Thyroid gland (tissue), 4 donors: ENCODE measurements around the gene ORAI2. TPM values are rescaled to one million over a fixed set of nuclear protein-coding genes. Genes with fewer than 3 reads are reported as not detected.

Source experiments
- DNase-seq, 2 donors: peaks; one replicate each; pipeline ENCODE4 v3.0.0-alpha.2; 2019
- H3K27ac ChIP-seq, 3 donors: fragments of 200-600 bp; sonication (generic); 1 replicate in 2 of 3; 2 replicates in 1 of 3; pipeline ENCODE4 v1.5.1; 2016 to 2019; ENCODE audit warnings: mild to moderate bottlenecking in 1 of 3, moderate library complexity in 1 of 3
- H3K27me3 ChIP-seq: fragments of 200-600 bp; sonication (generic); one replicate; pipeline ENCODE4 v1.5.1; 2019
- H3K36me3 ChIP-seq, 2 donors: fragments of 200-600 bp; sonication (generic); one replicate each; pipeline ENCODE4 v1.5.1; 2016 to 2019
- H3K4me1 ChIP-seq, 2 donors: fragments of 200-600 bp; sonication (generic); one replicate each; pipeline ENCODE4 v1.5.1; 2017 to 2019
- H3K4me3 ChIP-seq, 3 donors: fragments of 200-600 bp; sonication (generic); replicated peaks in 1 of 3; 1 replicate in 2 of 3; 2 replicates in 1 of 3; pipeline ENCODE4 v1.5.1; 2016; ENCODE audit warnings: mild to moderate bottlenecking in 1 of 3
- H3K9me3 ChIP-seq: fragments of 200-600 bp; sonication (generic); one replicate; pipeline ENCODE4 v1.5.1; 2017
- CTCF ChIP-seq, 6 experiments: fragments of 200-600 bp in 3 of 6; fragments of 450-650 bp in 3 of 6; sonication (generic) in 3 of 6; IDR thresholded peaks; one replicate each; pipeline ENCODE4 v1.5.1; 2016 to 2019; ENCODE audit warnings: antibody characterized with exemption in 6 of 6, mild to moderate bottlenecking in 2 of 6, inconsistent platforms in 1 of 6, moderate library complexity in 1 of 6
- POLR2A ChIP-seq, 2 donors: fragments of 450-650 bp; IDR thresholded peaks; one replicate each; pipeline ENCODE4 v1.6.1; 2017; ENCODE audit warnings: antibody characterized with exemption in 2 of 2, mild to moderate bottlenecking in 2 of 2, moderate library complexity in 1 of 2
- WGBS, 2 donors: methylation state at CpG; one replicate each; pipeline ENCODE4 v1.1.5; 2017; 5-methylcytosine and 5-hydroxymethylcytosine counted together
- intact Hi-C: fragments of 100-400 bp; cut with DNase I; formaldehyde crosslinking; loops from one replicate; pipeline ENCODE4 v1.15.1; 2023
- total RNA-seq, 4 donors: library from RNA; depleted of rRNA; stranded (reverse); fragments of >200 nt; gene quantifications; one replicate each; pipeline ENCODE4 v1.2.3, GENCODE V29; 2016

The ORAI2 gene
- total RNA-seq, 4 donors from 2014 or later: 41.8 to 133 (median 81.4) TPM

- 98% methylated on average over 5 of the region's 5 CpGs for WGBS, 2 donors
- Histone ChIP-seq H3K4me3 (no peak overlapping the region), H3K36me3 (peaks cover 6 to 18% of the 10 kb centered on the region in 2 donors), H3K4me1 (peaks cover 0 to 3% of the 10 kb centered on the region in 2 donors), H3K27me3 (no peaks in the 10 kb centered on the region), H3K9me3 (no peaks in the 10 kb centered on the region), H3K27ac (no peak overlapping the region)
- TF ChIP-seq CTCF (IDR thresholded peaks at IDR 0.05) (no peak), POLR2A (IDR thresholded peaks at IDR 0.05) (no peak)
- no peak for DNase-seq
- intact Hi-C loops: no loop called here
Observed at GRCh38 chr7:102418592-102418991, 14.8 kb upstream of the ORAI2 start.

GRCh38 chr7:102421706-102422240, 11.6 kb upstream of the ORAI2 start:
- TF ChIP-seq POLR2A (IDR thresholded peaks at IDR 0.05) (no peak), CTCF (IDR thresholded peaks at IDR 0.05) (no peak)
- WGBS, 2 donors: 94 to 97% methylated on average over 10 of the region's 10 CpGs
- no peaks in the 10 kb centered on the region for H3K9me3 ChIP-seq
- H3K4me3 ChIP-seq: no peak overlapping the region
- no peak overlapping the region for H3K27ac ChIP-seq
- peaks cover 21 to 27% of the 10 kb centered on the region in 2 donors for H3K36me3 ChIP-seq
- H3K27me3 ChIP-seq: no peaks in the 10 kb centered on the region
- intact Hi-C loops: no loop called here
- no peaks in the 10 kb centered on the region for H3K4me1 ChIP-seq
- no peak for DNase-seq

GRCh38 chr7:102424129-102424551, 9.2 kb upstream of the ORAI2 start:
- H3K4me3 ChIP-seq: no peak overlapping the region
- TF ChIP-seq POLR2A (IDR thresholded peaks at IDR 0.05) (no peak), CTCF (IDR thresholded peaks at IDR 0.05) (no peak)
- no peaks in the 10 kb centered on the region for H3K27me3 ChIP-seq
- DNase-seq: no peak
- H3K9me3 ChIP-seq: no peaks in the 10 kb centered on the region
- no peak overlapping the region for H3K27ac ChIP-seq
- WGBS, 2 donors: 86% methylated on average over 9 to 10 of the region's 12 CpGs
- H3K4me1 ChIP-seq: no peaks in the 10 kb centered on the region
- peaks cover 21 to 32% of the 10 kb centered on the region in 2 donors for H3K36me3 ChIP-seq
- intact Hi-C loops: no loop called here

- Histone ChIP-seq H3K9me3 (no peaks in the 10 kb centered on the region), H3K27me3 (no peaks in the 10 kb centered on the region), H3K27ac (no peak overlapping the region), H3K4me1 (no peaks in the 10 kb centered on the region), H3K4me3 (no peak overlapping the region), H3K36me3 (peaks cover 21 to 32% of the 10 kb centered on the region in 2 donors)
- DNase-seq: no peak
- TF ChIP-seq POLR2A (IDR thresholded peaks at IDR 0.05) (no peak), CTCF (IDR thresholded peaks at IDR 0.05) (no peak)
- intact Hi-C loops: no loop called here
- 88 to 90% methylated on average over 9 to 13 of the region's 13 CpGs for WGBS, 2 donors
Observed at GRCh38 chr7:102424787-102425218, 8.6 kb upstream of the ORAI2 start.

GRCh38 chr7:102425639-102426267, 7.6 kb upstream of the ORAI2 start:
- peaks cover 21 to 32% of the 10 kb centered on the region in 2 donors for H3K36me3 ChIP-seq
- DNase-seq: peak; percentile 9 to 35
- WGBS, 2 donors: 73 to 77% methylated on average over 25 of the region's 25 CpGs
- intact Hi-C loops: no loop called here
- H3K27ac ChIP-seq: no peak overlapping the region
- TF ChIP-seq CTCF (IDR thresholded peaks at IDR 0.05): no peak
- TF ChIP-seq POLR2A (IDR thresholded peaks at IDR 0.05): no peak
- H3K4me3 ChIP-seq: no peak overlapping the region
- H3K27me3 ChIP-seq: no peaks in the 10 kb centered on the region
- peaks cover 6% of the 10 kb centered on the region in 2 donors for H3K4me1 ChIP-seq
- no peaks in the 10 kb centered on the region for H3K9me3 ChIP-seq
